Measurements from ENCODE around the gene RAB5IF.

The RAB5IF gene

GRCh38 chr20:36576081-36576445 is 29.5 kb upstream of the RAB5IF start:
- Histone ChIP-seq H2BK5ac (ENCODE audit: low read depth, low read length, poor library complexity) (no peak overlapping the region), H3K79me1 (ENCODE audit: low read length) (peaks cover 24% of the 10 kb centered on the region), H3K27me3 (ENCODE audit: insufficient read depth, low read length) (no peaks in the 10 kb centered on the region), H3K9me3 (ENCODE audit: insufficient read depth, low read depth, low read length) (no peaks in the 10 kb centered on the region), H2BK12ac (ENCODE audit: low read length) (no peak overlapping the region), H3K4ac (ENCODE audit: low read depth, low read length) (no peak overlapping the region), H4K91ac (ENCODE audit: low read depth, low read length) (no peak overlapping the region), H2AFZ (ENCODE audit: insufficient read depth, low read length, poor library complexity) (no peak overlapping the region), H4K12ac (ENCODE audit: low read depth, low read length) (no peak overlapping the region), H3K4me3 (ENCODE audit: low read depth, low read length) (no peak overlapping the region), H3K23ac (ENCODE audit: low read length) (no peak overlapping the region), H3K4me1 (ENCODE audit: control insufficient read depth in 1 of 2, insufficient read depth in 2 of 2, low read length in 2 of 2) (peaks cover 21% of the 10 kb centered on the region in 2 experiments), H3K14ac (ENCODE audit: low read length) (no peak overlapping the region), H4K8ac (ENCODE audit: low read depth, low read length) (no peak overlapping the region), H3K27ac (ENCODE audit: low read depth, low read length) (no peak overlapping the region), H2AK5ac (ENCODE audit: low read length) (no peak overlapping the region), H3K4me2 (ENCODE audit: low read length) (no peak overlapping the region), H3K36me3 (ENCODE audit: control insufficient read depth in 1 of 2, insufficient read depth in 2 of 2, low read length in 2 of 2) (peaks cover 18 to 21% of the 10 kb centered on the region in 2 experiments), H3K18ac (ENCODE audit: low read length) (no peak overlapping the region), H3K9ac (ENCODE audit: low read length) (no peak overlapping the region), H2BK120ac (ENCODE audit: insufficient read depth, low read length, poor library complexity) (no peak overlapping the region), H3K79me2 (ENCODE audit: control insufficient read depth, insufficient read depth, low read length, poor library complexity) (peaks cover 18% of the 10 kb centered on the region)
- DNase-seq = no peak
- no CpG with 5 or more reads among the region's 1 CpG for WGBS (ENCODE audit: extremely low coverage, insufficient coverage, insufficient read length)

- Histone ChIP-seq H2BK12ac (ENCODE audit: low read length) (no peak overlapping the region), H4K12ac (ENCODE audit: low read depth, low read length) (no peak overlapping the region), H3K79me1 (ENCODE audit: low read length) (peaks cover 11% of the 10 kb centered on the region), H3K27ac (ENCODE audit: low read depth, low read length) (no peak overlapping the region), H2AK5ac (ENCODE audit: low read length) (no peak overlapping the region), H3K9ac (ENCODE audit: low read length) (no peak overlapping the region), H3K27me3 (ENCODE audit: insufficient read depth, low read length) (no peaks in the 10 kb centered on the region), H3K18ac (ENCODE audit: low read length) (no peak overlapping the region), H4K91ac (ENCODE audit: low read depth, low read length) (no peak overlapping the region), H4K8ac (ENCODE audit: low read depth, low read length) (no peak overlapping the region), H3K14ac (ENCODE audit: low read length) (no peak overlapping the region), H2AFZ (ENCODE audit: insufficient read depth, low read length, poor library complexity) (no peak overlapping the region), H3K4me2 (ENCODE audit: low read length) (no peak overlapping the region), H3K4me3 (ENCODE audit: low read depth, low read length) (no peak overlapping the region), H3K36me3 (ENCODE audit: control insufficient read depth in 1 of 2, insufficient read depth in 2 of 2, low read length in 2 of 2) (peaks cover 25 to 31% of the 10 kb centered on the region in 2 experiments), H3K4me1 (ENCODE audit: control insufficient read depth in 1 of 2, insufficient read depth in 2 of 2, low read length in 2 of 2) (peaks cover 8 to 9% of the 10 kb centered on the region in 2 experiments), H3K23ac (ENCODE audit: low read length) (no peak overlapping the region), H2BK120ac (ENCODE audit: insufficient read depth, low read length, poor library complexity) (no peak overlapping the region), H3K79me2 (ENCODE audit: control insufficient read depth, insufficient read depth, low read length, poor library complexity) (peaks cover 15% of the 10 kb centered on the region), H3K9me3 (ENCODE audit: insufficient read depth, low read depth, low read length) (no peaks in the 10 kb centered on the region), H3K4ac (ENCODE audit: low read depth, low read length) (no peak overlapping the region), H2BK5ac (ENCODE audit: low read depth, low read length, poor library complexity) (no peak overlapping the region)
- WGBS (ENCODE audit: extremely low coverage, insufficient coverage, insufficient read length) = no CpG with 5 or more reads among the region's 15 CpGs
- no peak for DNase-seq
Measured at GRCh38 chr20:36578356-36579041, 27.1 kb upstream of the RAB5IF start.

DNA sequence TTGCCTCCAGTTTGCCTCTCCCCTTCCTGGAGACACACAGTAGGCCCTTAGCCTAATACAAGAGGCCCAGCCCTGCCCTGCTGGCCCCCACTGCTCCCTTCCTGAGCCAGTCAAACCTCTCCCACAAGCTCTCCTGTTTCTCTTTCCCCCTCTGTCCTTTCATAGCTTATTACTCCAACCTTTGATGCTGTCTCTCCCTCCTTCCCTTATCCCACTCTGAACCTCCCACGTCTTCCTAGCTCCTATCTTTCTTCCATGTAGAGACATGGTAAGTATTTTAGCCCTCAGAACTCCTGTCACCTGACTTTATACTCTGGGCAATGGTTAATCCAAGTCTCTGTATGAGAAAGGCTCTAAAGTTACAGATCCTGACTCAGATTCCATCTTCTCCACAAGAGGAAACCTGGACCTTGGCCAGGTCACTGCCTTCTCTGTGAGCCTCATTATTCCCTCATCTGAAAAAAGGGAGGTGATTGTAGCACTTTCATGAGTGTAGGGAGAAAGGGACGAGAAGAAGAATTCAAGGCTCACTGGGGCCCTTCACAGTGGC is 25.5 kb upstream of the RAB5IF start:
- no peak overlapping the region for H4K91ac ChIP-seq (ENCODE audit: low read depth, low read length)

GRCh38 chr20:36582322-36582721 is 23.3 kb upstream of the RAB5IF start:
- H3K9ac ChIP-seq (ENCODE audit: low read length) = no peak overlapping the region
- peaks cover 28 to 32% of the 10 kb centered on the region in 2 experiments for H3K36me3 ChIP-seq (ENCODE audit: control insufficient read depth in 1 of 2, insufficient read depth in 2 of 2, low read length in 2 of 2)
- H3K4me3 ChIP-seq (ENCODE audit: low read depth, low read length) = no peak overlapping the region
- no peak overlapping the region for H3K23ac ChIP-seq (ENCODE audit: low read length)
- H3K79me2 ChIP-seq (ENCODE audit: control insufficient read depth, insufficient read depth, low read length, poor library complexity) = peaks cover 2% of the 10 kb centered on the region
- H2BK12ac ChIP-seq (ENCODE audit: low read length) = no peak overlapping the region
- no peak overlapping the region for H3K4me2 ChIP-seq (ENCODE audit: low read length)
- H2AFZ ChIP-seq (ENCODE audit: insufficient read depth, low read length, poor library complexity) = no peak overlapping the region
- H3K9me3 ChIP-seq (ENCODE audit: insufficient read depth, low read depth, low read length) = peaks cover 2% of the 10 kb centered on the region
- no peak overlapping the region for H4K8ac ChIP-seq (ENCODE audit: low read depth, low read length)
- no peak overlapping the region for H2BK120ac ChIP-seq (ENCODE audit: insufficient read depth, low read length, poor library complexity)
- no peak overlapping the region for H2BK5ac ChIP-seq (ENCODE audit: low read depth, low read length, poor library complexity)
- H4K91ac ChIP-seq (ENCODE audit: low read depth, low read length) = no peak overlapping the region
- no peaks in the 10 kb centered on the region for H3K27me3 ChIP-seq (ENCODE audit: insufficient read depth, low read length)
- H4K12ac ChIP-seq (ENCODE audit: low read depth, low read length) = no peak overlapping the region
- H3K27ac ChIP-seq (ENCODE audit: low read depth, low read length) = no peak overlapping the region
- H3K4me1 ChIP-seq (ENCODE audit: control insufficient read depth in 1 of 2, insufficient read depth in 2 of 2, low read length in 2 of 2) = peaks cover 9 to 12% of the 10 kb centered on the region in 2 experiments
- H3K4ac ChIP-seq (ENCODE audit: low read depth, low read length) = no peak overlapping the region
- H3K14ac ChIP-seq (ENCODE audit: low read length) = no peak overlapping the region
- DNase-seq = no peak
- no CpG with 5 or more reads among the region's 4 CpGs for WGBS (ENCODE audit: extremely low coverage, insufficient coverage, insufficient read length)
- no peak overlapping the region for H3K18ac ChIP-seq (ENCODE audit: low read length)
- no peak overlapping the region for H2AK5ac ChIP-seq (ENCODE audit: low read length)
- H3K79me1 ChIP-seq (ENCODE audit: low read length) = no peaks in the 10 kb centered on the region

More for the DNA sequence above, 25.5 kb upstream of the RAB5IF start:
- H2BK120ac ChIP-seq (ENCODE audit: insufficient read depth, low read length, poor library complexity) = no peak overlapping the region
- no peak overlapping the region for H4K8ac ChIP-seq (ENCODE audit: low read depth, low read length)
- WGBS (ENCODE audit: extremely low coverage, insufficient coverage, insufficient read length) = no CpG with 5 or more reads among the region's 2 CpGs
- peaks cover 4% of the 10 kb centered on the region for H3K79me2 ChIP-seq (ENCODE audit: control insufficient read depth, insufficient read depth, low read length, poor library complexity)
- H3K4ac ChIP-seq (ENCODE audit: low read depth, low read length) = no peak overlapping the region
- H3K79me1 ChIP-seq (ENCODE audit: low read length) = no peaks in the 10 kb centered on the region
- no peak overlapping the region for H3K9ac ChIP-seq (ENCODE audit: low read length)
- no peak overlapping the region for H2AK5ac ChIP-seq (ENCODE audit: low read length)
- no peak overlapping the region for H3K4me3 ChIP-seq (ENCODE audit: low read depth, low read length)
- H3K4me2 ChIP-seq (ENCODE audit: low read length) = no peak overlapping the region
- peaks cover 7 to 9% of the 10 kb centered on the region in 2 experiments for H3K4me1 ChIP-seq (ENCODE audit: control insufficient read depth in 1 of 2, insufficient read depth in 2 of 2, low read length in 2 of 2)
- peaks cover 25 to 31% of the 10 kb centered on the region in 2 experiments for H3K36me3 ChIP-seq (ENCODE audit: control insufficient read depth in 1 of 2, insufficient read depth in 2 of 2, low read length in 2 of 2)
- no peak for DNase-seq
- no peak overlapping the region for H2BK12ac ChIP-seq (ENCODE audit: low read length)
- no peak overlapping the region for H3K18ac ChIP-seq (ENCODE audit: low read length)
- H3K9me3 ChIP-seq (ENCODE audit: insufficient read depth, low read depth, low read length) = no peaks in the 10 kb centered on the region
- H3K14ac ChIP-seq (ENCODE audit: low read length) = no peak overlapping the region
- no peak overlapping the region for H3K27ac ChIP-seq (ENCODE audit: low read depth, low read length)
- H4K12ac ChIP-seq (ENCODE audit: low read depth, low read length) = no peak overlapping the region
- no peak overlapping the region for H2AFZ ChIP-seq (ENCODE audit: insufficient read depth, low read length, poor library complexity)
- no peak overlapping the region for H3K23ac ChIP-seq (ENCODE audit: low read length)
- H3K27me3 ChIP-seq (ENCODE audit: insufficient read depth, low read length) = no peaks in the 10 kb centered on the region
- H2BK5ac ChIP-seq (ENCODE audit: low read depth, low read length, poor library complexity) = no peak overlapping the region
